Measurements from ENCODE around the gene MPP2.
"Not testable (repeated sequence)": the region's sequence is repeated elsewhere in the genome, so short reads cannot be mapped to it uniquely, and the experiment has no call there.

MPP2 gene

DNA sequence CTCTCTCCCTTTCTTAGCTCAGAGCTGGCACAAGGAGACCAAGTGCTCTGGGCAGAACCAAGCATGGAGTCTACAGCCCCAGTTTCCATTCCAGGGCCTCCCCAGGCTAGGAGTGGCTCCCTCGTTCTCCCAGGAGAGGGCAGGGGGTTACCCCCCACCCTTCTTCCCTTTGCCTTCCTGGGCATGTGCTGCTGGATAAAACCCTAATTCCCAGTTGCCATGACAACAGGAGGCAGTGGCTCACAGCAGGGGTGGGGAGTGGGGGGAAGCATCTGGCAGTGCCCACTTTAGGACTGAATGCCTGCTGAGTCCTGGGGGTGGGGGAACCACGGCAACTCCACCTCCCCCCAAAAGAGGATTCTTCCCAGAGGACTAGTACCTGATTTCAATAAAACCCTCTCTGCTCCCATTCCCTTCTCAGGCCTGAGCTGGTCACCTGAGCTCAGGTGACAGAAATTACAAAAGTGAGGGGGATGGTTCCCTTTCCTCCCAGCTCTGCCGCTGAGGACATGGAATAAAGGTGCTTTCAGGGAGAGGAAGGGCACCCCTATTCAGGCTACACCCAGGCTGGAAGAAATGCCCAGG, 1.8 kb downstream of the MPP2 start:
- no peak for DNase-seq (ENCODE audit: low read depth in 2 of 2, low spot score in 1 of 2)

DNA sequence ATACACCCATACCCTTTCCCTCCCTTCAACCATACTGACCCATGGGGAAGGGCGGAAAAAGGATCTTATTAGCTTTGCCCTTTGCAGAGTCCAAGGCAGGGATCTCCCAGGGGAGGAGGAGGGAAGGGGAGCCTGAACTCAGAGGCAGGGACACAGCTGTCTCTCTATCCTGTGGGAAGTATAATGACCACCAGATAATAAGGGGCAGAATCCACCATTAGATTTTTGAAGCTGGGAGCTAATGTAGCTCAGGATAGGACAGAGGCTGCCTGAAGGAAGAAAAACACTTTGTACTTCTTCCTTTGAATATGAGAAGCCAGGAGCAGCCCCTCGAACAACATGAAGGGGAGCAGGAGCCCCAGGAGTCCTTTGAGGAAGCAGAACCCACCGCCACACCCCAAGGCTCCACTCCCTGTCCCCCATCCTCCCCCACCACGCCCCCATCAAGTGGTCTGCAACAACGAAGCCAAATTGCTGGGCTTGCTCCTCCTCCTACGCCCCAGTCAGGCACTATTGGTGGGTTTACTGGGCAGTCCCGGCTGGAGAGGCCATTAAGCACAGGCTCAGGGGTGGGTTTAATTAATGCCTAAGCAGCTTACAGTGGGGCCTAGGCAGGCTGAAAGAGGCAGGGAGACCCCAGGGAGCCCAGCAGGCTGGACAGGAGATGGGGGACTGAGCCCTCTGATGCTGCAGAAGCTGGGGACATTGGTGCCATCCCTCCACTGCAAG, 5.3 kb downstream of the MPP2 start:
- no peak for DNase-seq (ENCODE audit: low read depth in 2 of 2, low spot score in 1 of 2)

DNA sequence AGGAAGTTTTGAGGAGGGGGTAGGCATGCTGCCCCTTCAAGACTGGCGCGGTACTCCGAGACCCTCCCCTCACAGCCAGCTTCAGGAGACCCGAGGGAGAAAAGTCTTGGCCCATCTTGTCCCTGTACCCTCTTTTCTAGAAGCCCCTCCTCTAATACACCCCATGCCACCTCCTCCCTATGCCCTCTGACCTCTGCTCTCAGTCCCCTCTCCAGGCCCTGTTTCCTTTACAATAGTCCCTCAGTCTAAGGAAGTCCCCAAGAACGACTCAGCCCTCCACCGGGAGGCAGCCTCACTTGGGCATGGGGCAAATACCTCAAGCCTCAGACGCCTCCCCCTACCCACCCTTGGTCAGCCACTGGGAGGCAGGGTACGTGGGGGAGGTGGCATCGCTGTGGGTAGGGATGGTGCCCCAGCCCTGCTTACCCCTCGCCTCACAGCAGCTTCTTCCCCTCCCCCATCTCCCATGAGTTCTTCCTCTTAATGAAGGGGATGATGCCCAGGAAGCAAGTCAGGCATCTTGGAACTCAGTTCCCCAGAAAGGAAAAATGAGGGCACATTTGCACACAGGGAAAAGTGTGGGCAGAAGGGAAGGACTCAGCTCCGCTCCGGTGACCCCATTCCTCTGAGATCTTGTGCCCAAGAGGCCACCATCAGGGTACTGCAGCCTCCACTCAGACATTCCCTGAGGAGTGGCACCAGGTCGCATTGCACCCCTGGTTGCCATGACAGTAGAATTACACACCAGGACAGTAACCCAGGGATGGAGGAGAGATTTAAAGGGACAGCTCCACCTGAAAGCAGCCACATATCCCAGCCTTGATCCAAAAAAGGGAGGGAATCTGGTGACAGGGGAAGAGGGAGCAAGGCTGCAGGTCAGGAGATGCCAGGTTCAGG, 6.2 kb downstream of the MPP2 start:
- no peak for DNase-seq (ENCODE audit: low read depth in 2 of 2, low spot score in 1 of 2)

DNA sequence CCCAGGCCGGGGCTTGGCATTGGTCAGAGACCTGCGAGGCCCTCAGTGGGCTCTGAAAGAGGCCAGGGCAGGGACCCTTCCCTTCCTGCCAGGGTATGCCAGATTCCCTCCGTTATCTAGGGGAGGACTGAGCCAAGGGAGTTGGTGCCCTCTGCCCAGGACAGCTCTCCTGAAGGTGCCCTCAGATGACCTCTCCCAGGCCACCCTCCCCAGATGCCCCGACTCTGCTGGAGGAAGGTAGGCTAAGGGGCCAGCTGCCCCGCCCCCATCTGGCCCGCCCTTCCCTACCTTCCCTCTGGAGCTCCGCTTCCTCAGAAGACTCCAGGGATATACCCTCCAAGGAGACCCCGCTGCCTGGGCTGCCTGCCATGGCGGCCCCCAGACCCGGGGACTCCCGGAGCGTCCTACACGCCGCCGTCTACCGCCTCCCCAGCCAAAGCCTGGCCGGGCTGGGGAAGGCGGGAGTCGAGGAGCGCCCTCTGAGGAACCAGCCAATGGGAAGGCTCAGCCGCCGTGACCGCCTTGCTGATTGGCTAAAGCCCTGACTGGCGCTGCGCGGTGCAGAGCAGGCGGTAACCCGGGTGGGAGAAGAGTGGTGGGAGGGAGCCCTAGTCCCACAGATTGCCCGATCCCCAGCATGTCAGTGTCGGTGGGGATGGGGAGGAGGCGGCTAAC, 7.0 kb downstream of the MPP2 start:
- peak; percentile 46 to 67 for DNase-seq (ENCODE audit: low read depth in 2 of 2, low spot score in 1 of 2)

DNA sequence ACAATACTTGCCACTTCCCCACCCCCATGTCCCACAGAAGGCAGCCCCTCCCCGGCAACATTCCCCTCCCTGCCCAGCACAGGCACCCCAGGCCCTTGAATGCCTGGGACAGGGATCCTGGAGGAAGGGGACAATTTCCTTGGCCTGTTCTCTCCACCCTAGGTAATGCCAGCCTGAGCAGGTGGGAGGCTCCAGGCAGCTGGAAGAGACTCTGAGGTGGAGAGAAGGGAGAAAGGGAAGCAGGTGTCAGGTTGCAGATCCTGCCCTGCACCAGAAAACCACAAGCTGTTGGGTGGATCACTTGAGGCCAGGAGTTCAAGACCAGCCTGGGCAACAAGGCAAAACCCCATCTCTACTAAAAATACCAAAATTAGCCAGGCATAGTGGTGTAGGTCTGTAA, 8.9 kb downstream of the MPP2 start:
- no peak for DNase-seq (ENCODE audit: low read depth in 2 of 2, low spot score in 1 of 2)

DNA sequence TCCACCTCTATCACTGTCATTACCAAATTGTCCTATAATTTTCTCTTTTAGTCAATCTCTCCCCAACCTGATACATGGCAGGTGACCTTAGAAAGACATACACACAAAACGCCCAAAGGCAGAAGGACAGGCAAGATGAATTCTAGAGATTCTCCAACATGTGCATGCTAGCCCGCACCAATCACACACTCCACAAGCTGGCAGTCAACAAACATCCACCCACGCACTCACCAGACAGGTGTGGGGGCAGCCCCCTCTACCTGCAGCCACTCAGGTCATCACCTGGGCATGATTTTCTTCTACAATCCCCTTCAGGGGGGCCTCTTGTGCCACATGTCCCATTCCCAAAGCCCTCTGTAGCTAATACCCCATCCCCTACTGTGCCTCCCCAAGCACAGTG, 9.5 kb downstream of the MPP2 start:
- no peak for DNase-seq (ENCODE audit: low read depth in 2 of 2, low spot score in 1 of 2)

DNA sequence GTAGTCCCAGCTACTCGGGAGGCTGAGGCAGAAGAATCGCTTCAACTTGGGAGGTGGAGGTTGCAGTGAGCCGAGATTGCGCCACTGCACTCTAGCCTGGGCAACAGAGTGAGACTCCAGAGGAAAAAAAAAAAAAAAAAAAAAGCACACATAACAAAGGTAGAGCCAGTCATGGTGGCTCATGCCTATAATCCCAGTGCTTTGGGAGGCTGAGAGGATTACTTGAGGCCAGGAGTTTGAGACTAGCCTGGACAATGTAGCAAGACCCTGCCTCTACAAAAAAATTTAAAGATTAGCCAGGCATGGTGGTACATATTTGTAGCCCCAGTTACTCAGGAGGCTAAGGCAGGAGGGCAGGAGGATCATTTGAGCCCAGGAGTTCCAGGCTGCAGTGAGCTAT, 12.8 kb downstream of the MPP2 start:
- DNase-seq (ENCODE audit: low read depth in 2 of 2, low spot score in 1 of 2): not testable (repeated sequence)

DNA sequence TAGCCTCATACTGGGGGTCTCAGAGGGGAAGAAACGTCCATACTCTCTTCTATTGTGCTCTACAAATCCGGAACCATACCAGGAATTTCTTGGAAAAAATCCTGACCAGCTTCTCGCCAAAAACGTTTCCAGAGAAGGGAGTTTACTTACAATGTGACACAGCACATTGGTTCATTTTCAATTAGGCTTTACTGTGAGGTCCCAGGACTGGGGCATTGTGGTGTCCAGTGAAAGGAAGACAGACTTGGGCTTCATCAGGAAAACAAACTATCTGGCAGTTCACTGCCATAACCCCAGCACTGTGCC, 14.7 kb downstream of the MPP2 start:
- no peak for DNase-seq (ENCODE audit: low read depth in 2 of 2, low spot score in 1 of 2)

DNA sequence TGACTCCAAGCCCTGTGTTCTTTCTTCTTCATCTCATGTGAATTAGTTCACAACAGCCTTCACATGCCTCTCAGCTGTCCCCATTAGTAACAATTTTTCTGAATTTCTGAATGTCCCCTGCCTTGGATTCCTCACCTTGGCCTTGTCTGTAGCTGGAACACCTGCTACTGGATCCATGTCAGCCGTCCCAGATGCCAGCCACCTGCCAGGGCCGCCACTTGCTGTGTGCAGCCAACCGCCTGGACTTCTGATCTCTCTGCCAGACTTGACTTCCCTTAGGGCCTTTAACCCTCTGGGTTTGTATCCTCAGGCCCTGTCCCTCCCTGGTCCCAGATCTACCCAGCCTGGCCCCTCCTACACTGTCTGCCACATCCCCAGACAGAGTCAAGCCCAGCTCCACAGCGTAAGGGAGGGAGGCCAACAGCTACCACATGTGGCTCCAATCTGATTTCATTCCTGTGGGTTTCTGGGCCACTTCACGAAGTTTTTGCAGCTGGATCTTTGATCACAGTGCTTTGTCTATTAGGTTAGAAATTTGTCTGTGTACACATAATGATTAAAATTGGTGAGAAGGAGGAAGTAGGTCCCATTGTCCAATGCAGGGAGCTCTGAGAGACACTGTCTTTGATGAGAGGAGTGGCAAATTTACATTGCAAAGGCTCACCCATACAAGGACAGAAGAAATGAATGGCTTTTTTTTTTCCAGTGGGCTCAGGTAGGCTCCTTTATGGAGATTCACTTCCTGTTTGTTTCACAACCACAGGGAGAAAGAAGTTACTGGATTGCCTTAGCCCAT, 15.3 kb downstream of the MPP2 start:
- DNase-seq (ENCODE audit: low read depth in 2 of 2, low spot score in 1 of 2): no peak

DNA sequence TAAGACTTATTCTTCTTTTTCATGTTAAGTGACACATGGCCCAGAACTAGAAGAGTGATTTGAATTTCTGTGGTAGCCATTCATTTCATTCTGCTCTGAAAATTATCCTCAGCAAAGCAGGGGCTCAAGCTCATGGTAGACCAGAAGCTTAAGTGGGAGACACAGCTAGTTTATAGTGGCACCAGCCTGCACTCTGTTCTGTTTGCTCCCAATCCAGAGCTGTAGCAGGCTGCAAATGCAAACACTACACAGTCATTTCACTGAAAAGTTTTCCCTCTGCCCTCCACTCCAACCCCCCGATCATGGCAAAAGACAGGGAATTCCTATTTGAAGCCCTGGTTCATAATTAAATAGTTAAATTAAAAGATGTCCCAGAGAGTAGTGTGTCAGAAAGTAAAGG, 17.1 kb downstream of the MPP2 start:
- no peak for DNase-seq (ENCODE audit: low read depth in 2 of 2, low spot score in 1 of 2)

DNA sequence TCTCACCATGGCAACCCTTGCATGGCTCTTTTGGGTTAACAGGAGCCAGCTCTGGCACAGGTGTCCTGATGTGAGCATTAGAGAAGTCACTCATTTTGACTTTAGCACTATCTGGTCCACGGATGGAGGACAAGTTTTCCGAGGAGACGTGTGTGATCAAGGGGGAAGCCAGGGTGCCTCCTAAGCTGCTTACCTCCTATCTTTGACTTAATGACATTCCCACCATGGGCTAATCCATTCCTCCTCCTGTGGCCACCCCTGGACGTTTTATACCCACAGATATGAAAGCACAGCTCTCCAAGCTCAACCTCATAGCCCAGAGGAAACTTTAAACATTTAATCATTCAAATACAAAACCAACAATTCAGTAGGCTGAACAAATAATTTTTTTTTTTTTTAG, 18.8 kb downstream of the MPP2 start:
- DNase-seq (ENCODE audit: low read depth in 2 of 2, low spot score in 1 of 2): no peak

DNA sequence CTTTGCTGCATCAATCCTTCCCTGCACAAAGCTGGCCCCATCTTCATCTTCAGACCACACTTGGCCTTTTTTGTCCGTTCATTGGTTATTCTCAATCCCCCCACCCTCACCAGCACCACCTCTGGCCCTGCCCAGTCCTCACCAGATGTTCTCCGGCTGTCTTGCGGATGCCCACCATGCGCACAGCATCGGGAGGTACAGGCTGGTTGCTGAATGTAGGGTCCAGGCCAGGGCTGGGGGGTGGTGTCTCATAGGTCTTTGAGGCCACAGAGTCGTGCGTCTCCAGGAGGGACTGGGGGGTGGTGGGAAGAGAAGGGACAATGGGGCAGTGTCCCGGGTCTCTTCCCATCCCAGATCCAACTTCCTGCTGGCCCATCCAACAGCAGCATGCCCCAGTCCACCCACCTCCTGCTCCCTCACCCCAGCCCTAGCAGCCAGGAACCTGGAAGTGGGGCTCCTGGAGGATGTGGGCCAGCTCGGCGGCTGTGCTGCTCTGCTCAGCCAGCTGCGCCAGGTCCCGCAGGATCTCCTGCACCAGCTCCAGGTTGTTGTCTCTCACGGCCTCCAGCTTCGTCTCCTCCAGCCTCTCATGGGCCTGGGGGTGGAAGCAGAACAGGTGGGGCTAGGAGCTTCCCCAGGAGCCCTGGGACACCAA, 24.4 kb downstream of the MPP2 start:
- DNase-seq (ENCODE audit: low read depth in 2 of 2, low spot score in 1 of 2): no peak

DNA sequence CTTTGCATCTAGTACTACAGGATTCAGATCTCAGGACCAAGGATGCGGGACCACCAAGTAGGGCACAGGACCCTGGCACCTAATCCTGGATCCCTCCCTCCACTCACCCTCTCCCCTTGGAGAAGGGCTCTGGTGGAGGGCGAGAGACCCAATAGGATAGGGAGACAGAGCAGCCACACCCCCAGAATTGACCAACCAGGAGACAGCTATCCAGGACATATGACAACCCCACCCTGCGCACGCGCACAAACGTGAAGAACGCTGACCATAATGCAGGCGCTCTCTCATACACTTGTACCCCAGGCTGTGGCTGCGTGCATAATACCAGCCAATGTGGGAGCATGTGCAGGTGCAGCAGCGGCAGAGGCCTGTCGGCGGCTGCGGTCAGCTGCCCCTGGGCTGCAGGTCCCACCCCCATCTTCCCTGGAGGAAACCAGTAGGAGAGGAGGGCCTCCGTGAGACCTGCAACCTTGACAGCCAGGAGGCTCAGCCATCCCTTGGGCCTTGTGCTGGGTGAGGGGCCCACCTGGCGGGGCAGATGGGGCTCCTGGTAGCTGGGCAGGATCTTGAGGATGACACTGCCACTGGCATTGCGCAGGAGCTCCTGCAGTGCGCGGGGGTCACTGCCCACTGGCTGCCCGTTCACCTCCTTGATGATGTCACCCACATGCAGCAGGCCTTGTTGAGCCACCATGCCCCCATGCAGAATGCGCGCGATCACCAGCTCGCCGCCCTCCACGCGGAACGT, 25.4 kb downstream of the MPP2 start:
- DNase-seq (ENCODE audit: low read depth in 2 of 2, low spot score in 1 of 2): no peak

DNA sequence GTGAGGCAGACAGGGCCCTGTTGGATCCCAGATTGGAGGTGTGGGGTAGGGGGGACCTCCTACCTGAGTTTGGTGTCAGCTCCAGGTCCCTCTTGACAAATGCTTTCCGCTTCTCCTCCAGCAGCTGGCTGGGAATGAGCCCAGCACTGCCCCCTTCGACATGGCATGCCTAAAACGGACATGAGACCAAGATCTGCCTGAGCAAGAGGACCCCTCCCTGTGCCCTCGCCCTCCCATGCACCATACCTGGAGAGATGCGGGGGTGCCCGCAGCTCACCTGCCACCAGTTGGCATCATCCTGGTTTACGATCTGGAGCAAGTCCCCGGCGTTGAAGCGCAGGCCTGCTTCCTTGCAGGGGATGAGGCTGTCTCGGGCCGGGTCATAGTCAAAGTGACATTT, 26.2 kb downstream of the MPP2 start:
- no peak for DNase-seq (ENCODE audit: low read depth in 2 of 2, low spot score in 1 of 2)

DNA sequence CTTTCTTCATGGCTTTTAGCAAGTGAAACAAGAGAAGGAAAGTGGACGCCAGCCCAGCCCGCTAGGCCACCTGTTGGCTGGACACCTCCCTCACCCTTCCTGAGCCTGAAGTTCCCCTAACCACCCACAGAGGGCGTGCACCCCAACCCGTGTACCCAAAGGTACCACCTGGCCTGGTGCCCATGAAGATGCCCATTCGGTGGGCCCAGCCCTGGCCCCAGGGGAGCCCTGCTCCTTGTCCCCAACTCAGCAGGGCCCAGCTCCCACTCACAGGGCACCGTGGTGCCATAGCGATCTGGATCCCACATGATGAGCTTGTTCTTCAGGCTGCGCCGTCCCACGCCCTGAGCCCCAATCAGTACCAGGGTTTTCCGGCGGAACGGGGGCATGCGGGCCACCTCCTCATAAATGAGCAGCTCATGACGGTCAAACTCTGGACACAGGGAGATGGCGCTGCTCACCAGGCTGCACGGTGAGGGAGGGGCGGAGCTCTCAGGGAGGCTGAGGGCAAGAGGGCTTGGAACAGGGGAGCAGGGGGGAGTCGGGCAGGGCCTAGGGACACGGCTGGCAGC, 26.8 kb downstream of the MPP2 start:
- no peak for DNase-seq (ENCODE audit: low read depth in 2 of 2, low spot score in 1 of 2)

DNA sequence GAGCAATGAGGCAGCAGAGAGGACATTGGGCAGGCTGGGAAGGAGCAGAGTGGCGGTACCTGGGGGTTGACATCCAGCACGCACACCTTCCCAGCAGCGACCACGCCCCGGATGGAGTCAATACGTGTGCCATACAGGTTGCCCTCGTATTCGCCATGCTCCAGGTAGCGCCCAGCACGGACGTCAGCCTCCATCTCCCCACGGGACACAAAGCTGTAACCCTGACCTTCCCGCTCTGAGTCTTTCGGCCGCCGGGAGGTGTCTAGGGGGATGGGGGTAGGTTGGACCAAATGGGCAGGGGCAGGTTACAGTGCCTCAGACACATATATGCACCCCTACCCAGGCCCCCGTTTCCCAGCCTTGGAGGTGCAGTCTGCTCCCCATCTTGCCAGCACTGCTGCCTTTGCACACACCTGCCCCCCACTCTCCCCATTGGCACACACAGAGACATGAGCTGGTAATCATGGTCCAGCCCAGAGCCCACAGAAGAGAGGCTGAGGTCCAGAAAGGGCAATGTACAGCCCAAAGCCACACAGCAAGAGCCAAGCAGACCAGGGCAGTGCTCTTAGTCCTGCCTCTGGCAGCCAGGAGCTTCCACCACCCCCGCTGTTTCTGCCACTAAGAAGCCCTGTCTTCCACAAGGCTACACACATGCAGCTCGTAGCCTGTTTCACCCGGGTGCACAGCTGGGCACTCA, 27.5 kb downstream of the MPP2 start:
- DNase-seq (ENCODE audit: low read depth in 2 of 2, low spot score in 1 of 2): no peak

DNA sequence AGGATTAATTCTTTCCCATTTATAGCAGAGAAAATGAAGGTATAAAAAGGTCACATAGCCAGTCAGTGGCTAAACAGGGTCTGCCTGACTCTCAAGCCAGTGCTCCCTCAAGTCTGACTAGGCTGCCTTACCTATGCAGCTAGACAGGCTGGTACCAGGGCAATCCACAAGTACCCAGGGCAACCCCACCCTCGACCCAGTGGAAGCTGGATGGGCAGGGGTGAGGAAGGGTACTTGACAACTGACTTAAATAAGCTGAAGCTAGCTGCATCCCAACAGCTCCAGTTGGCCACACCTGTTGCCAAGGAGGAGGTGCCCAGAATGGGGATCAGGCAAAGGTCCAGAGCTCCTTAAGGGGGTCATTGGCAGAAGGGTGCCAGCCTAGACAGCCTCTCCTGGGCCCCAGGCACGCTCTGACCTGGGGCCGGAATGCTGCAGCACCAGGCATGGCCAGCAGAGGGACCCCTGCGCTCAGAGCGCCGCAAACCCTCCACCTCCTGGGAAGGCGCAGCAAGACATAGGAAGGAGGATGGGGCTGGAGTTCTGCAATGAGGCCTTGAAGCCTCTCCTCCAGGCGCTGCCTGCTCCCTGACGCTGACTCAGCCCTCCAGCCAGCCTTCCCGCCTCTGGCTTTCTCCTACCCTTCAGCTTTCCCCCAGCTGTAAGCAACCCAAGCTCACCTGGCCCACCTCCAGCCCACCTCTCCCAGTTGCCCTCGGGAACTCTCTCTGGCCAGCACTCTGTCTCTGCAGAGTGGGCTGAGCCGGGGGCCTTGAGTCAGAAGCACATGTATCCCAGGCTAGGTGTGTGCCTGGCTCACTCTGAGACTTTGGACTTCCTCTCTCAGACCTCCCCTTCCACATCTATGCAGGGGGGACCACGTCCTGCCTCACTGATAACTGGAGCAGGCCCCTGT, 28.8 kb downstream of the MPP2 start:
- DNase-seq (ENCODE audit: low read depth in 2 of 2, low spot score in 1 of 2): peak; percentile 39 to 40

Data from stimulated activated CD8-positive, alpha-beta memory T cell treated with anti-CD3 and anti-CD28 coated beads, Interleukin-4, amount 100 ng/mL, for 1 hour (primary cell).